MM.1S (cell line): ENCODE results near the gene FILIP1.

ENCODE experiments used
- DNase-seq: peaks from one replicate; pipeline ENCODE4 v3.0.0-alpha.2; 2015
- H2AFZ ChIP-seq: fragments of 300-600 bp; sonication (generic); 2 replicates; pipeline ENCODE4 v1.6.0; 2016; ENCODE audit warnings: antibody characterized with exemption, low read length
- H3F3A ChIP-seq: fragments of 300-600 bp; sonication (generic); 2 replicates; pipeline ENCODE4 v1.6.1; 2016; ENCODE audit warnings: mild to moderate bottlenecking, antibody characterized with exemption, low read length, moderate library complexity, mixed read lengths; ENCODE audit not compliant: insufficient read depth
- H3K27ac ChIP-seq: fragments of 300-600 bp; sonication (generic); 2 replicates; pipeline ENCODE4 v1.5.1; 2016; ENCODE audit warnings: mild to moderate bottlenecking, low read length
- H3K27me3 ChIP-seq: fragments of 300-600 bp; sonication (generic); replicated peaks from 2 replicates; pipeline ENCODE4 v1.6.0; 2016; ENCODE audit warnings: low read length; ENCODE audit not compliant: insufficient read depth
- H3K36me3 ChIP-seq: fragments of 300-600 bp; sonication (generic); replicated peaks from 2 replicates; pipeline ENCODE4 v1.6.1; 2016; ENCODE audit warnings: mild to moderate bottlenecking, low read length, mixed read lengths; ENCODE audit not compliant: insufficient read depth
- H3K4me1 ChIP-seq: fragments of 300-600 bp; sonication (generic); 2 replicates; pipeline ENCODE4 v1.6.1; 2016; ENCODE audit warnings: low read length, mixed read lengths
- H3K4me2 ChIP-seq: fragments of 300-600 bp; sonication (generic); 2 replicates; pipeline ENCODE4 v1.6.0; 2016; ENCODE audit warnings: low read depth, low read length
- H3K4me3 ChIP-seq: fragments of 300-600 bp; sonication (generic); 2 replicates; pipeline ENCODE4 v1.5.1; 2016; ENCODE audit warnings: low read length, mixed read lengths
- H3K79me2 ChIP-seq: fragments of 300-600 bp; sonication (generic); 2 replicates; pipeline ENCODE4 v1.6.1; 2016; ENCODE audit warnings: mixed run types, low read length, mixed read lengths
- H3K9ac ChIP-seq: fragments of 300-600 bp; sonication (generic); 2 replicates; pipeline ENCODE4 v1.6.1; 2016; ENCODE audit warnings: low read length, mixed read lengths
- H3K9me2 ChIP-seq: fragments of 300-600 bp; sonication (generic); replicated peaks from 2 replicates; pipeline ENCODE4 v1.6.1; 2016; ENCODE audit warnings: mild to moderate bottlenecking, low read length, mixed read lengths; ENCODE audit not compliant: insufficient read depth
- H3K9me3 ChIP-seq: fragments of 300-600 bp; sonication (generic); replicated peaks from 2 replicates; pipeline ENCODE4 v1.6.1; 2016; ENCODE audit warnings: mild to moderate bottlenecking, low read length, mixed read lengths; ENCODE audit not compliant: insufficient read depth
- H4K20me1 ChIP-seq: fragments of 300-600 bp; sonication (generic); 2 replicates; pipeline ENCODE4 v1.6.1; 2016; ENCODE audit warnings: mild to moderate bottlenecking, low read length, moderate library complexity, mixed read lengths; ENCODE audit not compliant: insufficient read depth
- CTCF ChIP-seq: fragments of 300-600 bp; sonication (generic); IDR thresholded peaks from 2 replicates; pipeline ENCODE4 v1.5.1; 2016; ENCODE audit warnings: antibody characterized with exemption, low read length, mixed read lengths
- EZH2 ChIP-seq: fragments of 300-600 bp; sonication (generic); optimal IDR thresholded peaks from 2 replicates; pipeline ENCODE3; 2017; ENCODE audit warnings: low read depth, mild to moderate bottlenecking, antibody characterized with exemption, low read length, mixed read lengths
- EZH2phosphoT487 ChIP-seq: fragments of 300-600 bp; sonication (generic); IDR thresholded peaks from 2 replicates; pipeline ENCODE4 v1.6.1; 2018; ENCODE audit warnings: antibody characterized with exemption, low read length

FILIP1 gene

GRCh38 chr6:75429061-75429703 lies 64.4 kb downstream of the FILIP1 start:
- DNase-seq: peak; percentile 23
- Histone ChIP-seq H3K4me3 (peak overlapping the region; percentile 12; the same call in 1 of the 2 replicates), H3K9me3 (no peaks in the 10 kb centered on the region), H4K20me1 (no peaks in the 10 kb centered on the region), H3K9ac (no peak overlapping the region), H3K27ac (peak overlapping the region; percentile 53; the same call in 1 of the 2 replicates), H3K4me1 (peaks cover 60% of the 10 kb centered on the region), H3K27me3 (no peaks in the 10 kb centered on the region), H3K79me2 (no peaks in the 10 kb centered on the region), H3K36me3 (no peaks in the 10 kb centered on the region), H2AFZ (peak overlapping the region; percentile 7), H3K9me2 (no peaks in the 10 kb centered on the region), H3K4me2 (peak overlapping the region; percentile 54), H3F3A (peaks cover 27% of the 10 kb centered on the region)
- no peak for TF ChIP-seq EZH2phosphoT487
- no peak for TF ChIP-seq EZH2
- no peak for TF ChIP-seq CTCF

GRCh38 chr6:75428204-75428603 lies 65.4 kb downstream of the FILIP1 start:
- peak overlapping the region; percentile 53; the same call in 1 of the 2 replicates for H3K27ac ChIP-seq
- no peak overlapping the region for H2AFZ ChIP-seq
- H4K20me1 ChIP-seq: no peaks in the 10 kb centered on the region

GRCh38 chr6:75427329-75427728 lies 66.3 kb downstream of the FILIP1 start:
- Histone ChIP-seq H3F3A (peaks cover 27% of the 10 kb centered on the region), H3K27me3 (no peaks in the 10 kb centered on the region), H3K9me2 (no peaks in the 10 kb centered on the region), H3K27ac (no peak overlapping the region), H3K79me2 (no peaks in the 10 kb centered on the region), H3K9ac (no peak overlapping the region), H3K36me3 (no peaks in the 10 kb centered on the region), H3K4me1 (peaks cover 59% of the 10 kb centered on the region), H3K4me3 (no peak overlapping the region), H4K20me1 (no peaks in the 10 kb centered on the region), H2AFZ (no peak overlapping the region), H3K4me2 (no peak overlapping the region), H3K9me3 (no peaks in the 10 kb centered on the region)
- no peak for TF ChIP-seq EZH2phosphoT487
- no peak for TF ChIP-seq CTCF
- no peak for TF ChIP-seq EZH2
- DNase-seq: no peak

More at GRCh38 chr6:75428204-75428603, 65.4 kb downstream of the FILIP1 start:
- Histone ChIP-seq H3K4me1 (peaks cover 60% of the 10 kb centered on the region), H3K4me3 (no peak overlapping the region), H3F3A (peaks cover 27% of the 10 kb centered on the region), H3K9me2 (no peaks in the 10 kb centered on the region), H3K27me3 (no peaks in the 10 kb centered on the region), H3K9me3 (no peaks in the 10 kb centered on the region), H3K9ac (no peak overlapping the region), H3K4me2 (peak overlapping the region; percentile 54; the same call in 1 of the 2 replicates), H3K36me3 (no peaks in the 10 kb centered on the region), H3K79me2 (no peaks in the 10 kb centered on the region)
- TF ChIP-seq CTCF (no peak), EZH2 (no peak), EZH2phosphoT487 (no peak)
- no peak for DNase-seq
